Stimulated activated CD4-positive, alpha-beta T cell treated with anti-CD3 and anti-CD28 coated beads, TNF-alpha, amount 100 ng/mL, for 48 hours (primary cell): Measurements from ENCODE around the gene PROM1.

Source experiments
- DNase-seq, 3 donors: peaks; one replicate each; pipeline ENCODE4 v3.0.0-alpha.2; 2020; ENCODE audit warnings: low read depth in 3 of 3

Gene PROM1

DNA sequence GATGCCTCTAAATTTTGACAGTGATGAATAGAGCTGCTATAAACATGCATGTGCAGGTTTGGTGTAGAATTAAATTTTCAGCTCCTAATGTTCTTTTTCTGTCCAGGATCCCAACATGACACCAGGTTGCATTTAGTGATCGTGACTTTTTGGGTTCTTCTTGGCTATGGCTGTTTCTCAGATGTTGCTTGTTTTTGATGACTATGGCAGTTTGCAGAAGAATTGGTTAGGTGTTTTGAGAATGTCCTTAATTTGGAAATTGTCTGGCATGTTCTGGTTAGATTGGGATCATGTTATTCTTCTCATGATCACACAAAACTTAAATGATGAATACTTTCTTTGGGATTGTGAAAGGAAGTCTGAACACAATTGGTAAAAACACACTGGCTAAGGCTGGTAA is 141.5 kb downstream of the PROM1 start:
- DNase-seq: no peak

DNA sequence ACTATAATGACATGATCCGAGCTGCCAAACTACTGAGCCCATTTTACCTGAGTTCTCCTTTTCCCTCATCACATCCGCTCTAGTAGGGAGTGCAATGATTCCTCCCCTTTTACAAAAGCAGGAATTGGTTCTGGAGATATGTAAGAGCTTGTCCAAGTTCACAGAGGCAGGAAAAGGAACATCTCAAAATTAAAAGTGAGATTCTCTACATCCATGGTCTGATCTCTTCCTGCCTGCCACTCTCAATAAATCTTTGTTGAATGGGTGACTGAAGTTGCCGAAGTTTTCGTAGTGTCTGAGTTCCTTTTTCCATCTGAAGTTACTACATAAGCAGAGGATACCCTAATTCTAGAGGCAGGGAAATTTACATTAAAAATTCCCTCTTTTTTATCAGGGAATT is 145.2 kb downstream of the PROM1 start, which contains the start of gene FGFBP1:
FGFBP1 (minus strand) TSS at position 101 of the 400 bp plus-strand sequence. CDS start 2,108 bp downstream, outside the sequence.
- no peak for DNase-seq

DNA sequence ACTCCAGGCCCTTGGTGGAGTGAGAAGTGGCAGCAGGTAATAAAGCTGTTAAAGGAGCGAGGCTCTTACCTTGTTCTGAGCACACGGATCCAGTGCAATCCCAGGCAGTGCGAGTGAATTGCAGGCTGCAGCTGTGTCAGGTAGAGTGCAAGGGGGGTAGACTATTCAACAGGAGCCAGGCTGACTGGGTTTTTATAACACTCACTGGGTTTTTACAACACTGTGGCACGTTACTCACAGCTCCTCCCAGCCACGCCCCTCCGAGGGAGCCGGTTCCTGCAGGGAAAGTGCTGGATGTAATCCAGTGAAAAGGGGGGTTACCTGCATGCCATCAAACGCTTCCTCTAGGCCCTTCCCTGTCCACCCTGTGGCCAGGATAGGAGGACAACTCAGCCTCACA is 145.6 kb downstream of the PROM1 start:
- DNase-seq: no peak

DNA sequence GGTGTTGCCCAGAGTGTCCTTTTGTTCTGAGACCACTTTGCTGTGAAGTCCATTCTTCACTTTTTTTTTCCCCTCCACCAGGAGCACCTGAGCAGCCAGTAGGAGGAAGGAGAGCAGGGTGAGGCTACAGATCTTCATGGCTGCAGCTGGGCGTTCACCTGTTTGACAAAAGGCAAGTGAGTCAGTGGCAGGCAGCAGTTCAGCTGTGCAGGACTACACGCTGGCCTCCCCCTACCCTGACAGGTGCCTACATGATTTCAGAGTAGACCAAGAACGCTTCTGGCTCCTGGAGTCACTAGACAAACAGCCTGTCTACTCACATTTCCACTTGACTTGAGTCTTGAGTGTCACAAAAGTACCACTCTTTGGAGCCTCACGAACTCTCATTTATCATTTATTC is 147.3 kb downstream of the PROM1 start:
- DNase-seq: no peak

DNA sequence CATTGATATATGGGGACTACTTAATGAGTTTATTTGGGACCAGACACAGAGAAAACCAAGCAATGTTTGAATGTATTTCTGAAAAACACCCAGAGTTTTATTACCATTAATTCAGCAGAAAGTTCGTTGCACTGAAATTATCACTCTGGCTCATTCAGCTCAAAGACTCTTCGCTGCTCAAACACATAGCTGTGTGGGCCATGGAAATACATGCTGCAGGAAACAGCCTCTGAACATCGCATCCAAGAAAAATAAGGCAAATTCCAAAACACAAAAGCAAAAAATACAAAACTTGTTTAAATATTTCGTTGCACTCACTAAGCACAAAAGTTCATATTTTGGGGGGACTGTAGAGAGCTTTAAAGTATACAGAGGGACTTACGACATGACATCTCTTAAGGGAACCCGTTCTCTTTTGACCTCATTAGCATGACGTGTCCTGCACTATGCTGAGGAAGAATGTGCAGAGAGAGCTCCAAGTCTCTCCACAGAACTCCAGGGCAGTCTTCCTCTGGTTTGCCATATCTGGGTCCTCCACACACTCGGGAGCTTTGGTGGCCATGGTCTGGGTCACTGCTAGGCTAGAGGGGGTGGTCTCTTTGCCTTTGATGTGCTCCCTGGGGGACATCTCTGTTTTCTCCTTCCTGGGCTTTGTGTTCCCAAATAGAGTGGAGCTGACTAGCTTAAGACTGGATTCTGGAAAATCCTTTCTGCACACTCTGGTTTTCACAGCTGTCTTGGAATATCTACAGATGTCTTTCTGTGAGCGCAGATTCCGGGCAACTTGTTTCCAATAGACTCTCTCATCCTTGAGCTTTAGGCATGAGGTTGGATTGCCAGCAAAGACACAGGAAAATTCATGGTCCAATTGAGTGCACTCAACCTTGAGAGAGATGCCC is 148.1 kb downstream of the PROM1 start:
- DNase-seq: no peak

DNA sequence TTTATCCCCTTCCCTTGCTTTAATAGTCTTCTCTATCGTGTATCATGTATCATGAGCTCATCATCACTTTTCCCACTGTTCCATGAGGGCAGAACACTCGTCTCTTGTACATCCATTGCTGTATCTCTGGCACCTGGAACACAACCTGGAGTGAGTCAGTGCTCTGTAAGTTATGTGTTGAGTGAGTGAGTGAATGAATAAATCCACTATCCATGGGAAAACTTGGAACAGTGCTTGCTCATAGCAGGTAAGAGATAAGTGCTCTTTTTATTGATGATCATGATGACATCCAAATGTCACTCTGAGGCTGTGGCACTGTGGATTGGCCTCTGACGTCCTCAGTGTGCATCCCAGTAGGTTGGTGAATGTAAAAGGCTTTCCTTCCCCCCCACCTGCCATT is 149.6 kb downstream of the PROM1 start:
- no peak for DNase-seq

DNA sequence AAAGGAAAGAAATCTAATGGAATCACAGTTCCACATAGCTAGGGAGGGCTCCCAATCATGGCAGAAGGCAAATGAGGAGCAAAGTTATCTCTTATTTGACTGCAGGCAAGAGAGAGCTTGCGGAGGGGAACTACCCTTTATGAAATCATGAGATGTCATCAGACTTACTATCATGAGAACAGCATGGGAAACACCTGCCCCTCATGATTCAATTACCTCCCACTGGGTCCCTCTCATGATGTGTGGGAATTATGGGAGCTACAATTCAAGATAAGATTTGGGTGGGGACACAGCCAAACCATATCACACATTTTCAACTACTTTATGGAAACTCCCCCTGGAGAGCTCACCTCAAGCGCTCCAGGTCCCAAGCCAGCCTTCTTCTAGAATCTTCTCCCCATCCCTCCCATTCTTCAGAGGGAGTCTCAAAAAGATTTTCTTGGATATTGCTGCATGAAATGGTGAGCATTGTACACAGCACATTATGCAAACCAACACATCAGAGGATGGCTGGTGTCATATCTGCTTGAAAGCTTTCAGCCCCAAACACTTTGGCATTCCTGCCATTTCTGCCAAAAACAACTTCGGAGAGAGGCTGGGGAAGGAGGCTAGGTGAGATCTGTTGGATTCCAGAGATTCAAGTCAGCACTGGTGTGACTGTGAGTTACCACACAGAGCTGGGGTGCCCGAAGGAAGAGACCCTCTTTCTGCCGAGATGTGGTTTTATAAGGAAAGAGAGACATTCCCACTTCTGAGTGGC is 152.2 kb downstream of the PROM1 start:
- DNase-seq: no peak

DNA sequence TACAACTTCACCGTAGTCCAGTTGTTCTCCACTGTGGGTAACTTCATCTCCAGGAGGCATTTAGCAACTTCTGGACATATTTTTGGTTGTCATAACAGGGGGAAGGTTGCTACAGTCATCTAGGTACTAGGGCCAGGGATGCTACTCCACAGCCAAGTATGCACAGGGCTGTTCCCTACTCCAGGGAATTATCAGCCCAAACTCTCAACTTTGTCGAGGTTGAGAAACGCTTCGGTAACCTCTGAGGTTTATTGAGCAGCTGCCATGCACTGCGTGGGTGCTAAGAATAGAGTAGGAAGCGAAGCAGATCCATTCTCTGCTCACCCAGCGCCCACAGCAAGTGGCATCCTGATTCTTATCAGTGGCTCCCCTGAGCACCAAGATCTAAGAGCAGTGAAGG is 153.5 kb downstream of the PROM1 start:
- DNase-seq: no peak

DNA sequence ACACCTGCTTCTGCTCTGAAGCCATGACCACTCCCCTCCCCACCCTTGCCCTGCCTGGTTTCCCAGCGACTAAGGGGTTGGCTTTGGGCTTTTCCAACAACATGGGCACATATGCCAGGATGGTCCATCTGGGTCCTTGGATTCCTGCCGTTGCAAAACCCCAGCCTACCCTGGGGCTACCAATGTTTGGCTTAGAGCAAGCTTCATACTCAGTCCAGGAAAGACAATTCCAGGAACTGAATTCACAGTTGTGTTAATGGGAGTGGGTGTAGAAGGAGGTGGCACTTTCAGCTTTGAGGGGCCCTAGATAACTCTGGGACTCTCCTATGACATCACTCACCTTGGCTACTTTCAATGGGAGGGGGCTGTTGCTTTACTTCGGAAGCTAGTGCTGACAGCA is 154.3 kb downstream of the PROM1 start:
- no peak for DNase-seq

DNA sequence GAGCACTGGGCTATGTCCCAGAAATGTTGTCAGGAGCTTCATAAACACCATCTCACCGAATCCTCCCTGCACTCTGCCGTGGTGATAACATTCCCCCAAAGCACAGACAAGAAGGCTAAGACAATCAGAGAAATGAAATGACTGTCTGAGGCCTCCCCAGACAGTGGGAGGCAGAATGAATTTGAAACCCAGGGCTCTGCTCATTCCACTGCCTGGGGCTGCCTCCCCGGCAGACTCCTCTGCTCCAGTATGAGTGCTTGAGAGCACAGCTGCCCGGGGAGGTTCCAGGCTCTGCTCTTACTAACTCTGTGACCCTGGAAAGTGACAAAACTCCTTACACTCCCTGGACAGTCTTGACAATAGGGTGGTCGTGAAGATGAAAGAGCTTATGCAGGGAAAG is 154.9 kb downstream of the PROM1 start:
- no peak for DNase-seq

DNA sequence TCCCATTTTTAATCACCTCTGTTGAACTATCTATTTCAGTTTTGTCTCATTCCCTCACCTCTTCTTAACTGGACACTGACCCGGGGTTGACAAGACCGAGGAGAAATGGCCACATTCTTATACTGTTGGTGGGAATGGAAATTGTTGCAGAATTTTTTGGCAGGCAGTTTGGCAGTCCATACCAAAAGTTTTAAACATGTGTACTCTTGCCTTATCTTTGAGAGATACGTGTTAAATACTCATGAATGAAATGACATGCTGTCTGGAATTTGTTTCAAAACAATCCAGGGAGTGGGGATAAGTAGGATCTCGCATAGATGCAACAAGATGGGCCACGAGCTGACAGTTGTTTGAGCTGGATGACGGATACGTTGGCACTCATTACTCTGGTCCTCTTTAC is 157.3 kb downstream of the PROM1 start:
- no peak for DNase-seq

DNA sequence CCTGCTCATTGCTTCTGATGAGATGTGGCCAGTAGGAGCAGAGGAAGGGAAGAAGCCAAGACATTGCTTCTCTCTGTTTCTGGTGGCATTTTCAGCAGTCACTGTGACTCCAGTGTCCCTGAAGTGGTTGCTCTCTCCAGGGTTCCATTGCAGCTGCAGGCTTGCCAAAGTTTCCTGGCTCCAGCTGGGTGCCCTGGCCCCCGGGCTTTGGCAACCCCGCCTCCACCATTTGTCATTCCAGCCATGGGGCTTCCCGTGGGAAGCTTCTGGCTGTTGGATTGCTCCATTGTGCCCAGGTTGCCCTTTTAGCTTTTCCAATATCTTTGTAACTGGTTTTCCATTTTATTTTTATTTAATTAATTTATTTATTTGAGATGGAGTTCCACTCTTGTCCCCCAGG is 158.0 kb downstream of the PROM1 start:
- no peak for DNase-seq

DNA sequence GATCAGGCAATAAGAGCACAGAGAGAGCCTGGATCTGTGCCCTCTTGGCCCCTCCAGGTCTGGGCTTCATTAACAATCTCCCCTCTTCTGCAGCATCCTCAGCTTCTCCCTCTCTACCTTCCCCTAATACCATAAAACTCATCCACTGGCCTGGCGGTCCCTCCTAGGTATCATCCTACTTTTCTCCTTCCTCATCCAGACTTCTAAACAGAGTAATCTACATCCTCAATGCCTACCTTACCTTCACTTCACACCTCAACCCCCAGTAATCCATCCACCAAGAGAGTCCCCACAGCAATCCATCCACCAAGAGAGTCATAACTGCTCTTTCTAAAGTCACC is 162.3 kb downstream of the PROM1 start:
- no peak for DNase-seq

DNA sequence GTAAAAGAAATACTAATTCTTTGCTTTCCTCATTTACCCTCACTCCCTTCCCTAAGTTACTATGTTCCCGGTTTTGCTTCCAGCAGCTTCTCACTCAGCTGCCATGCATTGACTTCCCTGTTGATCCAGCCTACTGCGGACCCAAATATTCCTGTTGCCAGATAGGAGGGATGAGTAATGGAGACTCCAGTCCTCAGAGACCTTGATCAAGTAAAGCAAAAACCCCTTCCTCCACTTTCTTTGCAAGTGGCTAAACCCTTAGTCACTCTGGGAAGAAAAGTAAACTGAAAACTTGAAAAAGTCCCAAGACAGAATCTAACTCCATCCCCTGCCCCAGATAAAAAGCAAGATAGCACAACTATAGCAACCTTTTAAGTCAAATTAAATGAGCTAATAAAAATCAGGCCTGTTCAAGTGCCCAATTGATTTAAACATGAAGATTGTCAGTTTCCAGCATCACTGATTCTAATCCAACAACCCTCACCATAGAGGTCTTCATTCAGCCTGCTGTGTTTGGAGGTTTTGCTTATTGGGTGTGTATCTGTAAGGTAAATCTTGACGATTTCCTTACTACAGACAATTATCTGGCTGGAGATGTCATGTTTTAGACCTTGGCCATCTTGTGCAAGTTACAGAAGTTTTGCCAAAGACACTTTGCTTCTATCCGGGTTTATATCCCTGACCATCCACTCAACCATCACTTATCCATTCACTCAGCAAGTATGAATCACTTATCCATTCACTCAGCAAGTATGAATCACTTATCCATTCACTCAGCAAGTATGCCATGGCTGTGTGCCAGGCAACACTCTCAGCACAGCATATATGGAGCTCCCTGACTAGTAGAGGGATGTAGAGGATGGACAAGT is 162.9 kb downstream of the PROM1 start:
- DNase-seq: no peak

DNA sequence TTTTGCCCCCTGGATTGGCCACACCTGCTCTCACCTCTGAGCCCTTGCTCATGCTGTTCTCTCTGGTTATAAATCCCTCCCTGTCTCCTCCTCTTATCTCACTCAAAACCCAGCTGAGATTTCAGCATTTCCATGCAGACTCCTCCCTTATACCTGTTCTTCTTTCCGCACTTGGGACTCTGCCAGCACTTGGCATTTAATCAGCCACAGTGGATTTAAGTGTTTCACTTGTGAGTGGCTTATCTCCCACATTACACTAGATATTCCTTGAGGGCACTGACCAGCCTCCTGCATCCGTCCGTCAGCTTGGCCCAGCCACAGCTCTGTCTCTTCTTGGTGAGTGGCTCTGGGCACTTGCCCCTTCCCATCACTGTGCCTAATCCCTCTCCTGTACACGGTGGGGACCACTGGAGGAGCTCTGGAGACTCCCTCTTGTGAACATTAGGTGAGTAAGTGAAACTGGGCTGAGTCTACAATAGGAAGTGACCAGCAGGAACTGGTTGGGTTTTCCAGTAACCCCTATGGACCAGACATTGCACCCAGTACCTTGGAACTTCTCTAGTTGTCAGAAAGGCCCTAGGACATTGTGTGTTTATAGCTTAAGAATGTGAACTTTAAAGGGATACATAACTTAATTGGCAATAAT is 165.2 kb downstream of the PROM1 start:
- DNase-seq: no peak
